C4-2B (cell line): Measurements from ENCODE around the gene SINHCAF.
A peak's percentile ranks its signal among the peaks of the same experiment; 100 is the strongest.
"Not testable (repeated sequence)": the region's sequence is repeated elsewhere in the genome, so short reads cannot be mapped to it uniquely, and the experiment has no call there.

ENCODE experiments used
- H3K27ac ChIP-seq: fragments of 450-650 bp; 2 replicates; pipeline ENCODE4 v1.5.1; 2017
- ZFX ChIP-seq: fragments of 450-650 bp; IDR thresholded peaks from 2 replicates; pipeline ENCODE4 v1.6.1; 2017
- TF ChIP-seq, protein P1 (sequence below): fragments of 450-650 bp; conservative IDR thresholded peaks from 2 replicates; pipeline ENCODE4 v1.5.1; 2017; ENCODE audit warnings: mild to moderate bottlenecking

The SINHCAF gene

GRCh38 chr12:31260840-31261239 lies 65.1 kb downstream of the SINHCAF start:
- TF ChIP-seq, protein P1, sequence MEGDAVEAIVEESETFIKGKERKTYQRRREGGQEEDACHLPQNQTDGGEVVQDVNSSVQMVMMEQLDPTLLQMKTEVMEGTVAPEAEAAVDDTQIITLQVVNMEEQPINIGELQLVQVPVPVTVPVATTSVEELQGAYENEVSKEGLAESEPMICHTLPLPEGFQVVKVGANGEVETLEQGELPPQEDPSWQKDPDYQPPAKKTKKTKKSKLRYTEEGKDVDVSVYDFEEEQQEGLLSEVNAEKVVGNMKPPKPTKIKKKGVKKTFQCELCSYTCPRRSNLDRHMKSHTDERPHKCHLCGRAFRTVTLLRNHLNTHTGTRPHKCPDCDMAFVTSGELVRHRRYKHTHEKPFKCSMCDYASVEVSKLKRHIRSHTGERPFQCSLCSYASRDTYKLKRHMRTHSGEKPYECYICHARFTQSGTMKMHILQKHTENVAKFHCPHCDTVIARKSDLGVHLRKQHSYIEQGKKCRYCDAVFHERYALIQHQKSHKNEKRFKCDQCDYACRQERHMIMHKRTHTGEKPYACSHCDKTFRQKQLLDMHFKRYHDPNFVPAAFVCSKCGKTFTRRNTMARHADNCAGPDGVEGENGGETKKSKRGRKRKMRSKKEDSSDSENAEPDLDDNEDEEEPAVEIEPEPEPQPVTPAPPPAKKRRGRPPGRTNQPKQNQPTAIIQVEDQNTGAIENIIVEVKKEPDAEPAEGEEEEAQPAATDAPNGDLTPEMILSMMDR, result no peak
- no peak for TF ChIP-seq ZFX
- H3K27ac ChIP-seq, result no peak overlapping the region

GRCh38 chr12:31259136-31259886 lies 66.6 kb downstream of the SINHCAF start:
- H3K27ac ChIP-seq, result no peak overlapping the region
- TF ChIP-seq, protein P1, result no peak
- TF ChIP-seq ZFX, result no peak

DNA sequence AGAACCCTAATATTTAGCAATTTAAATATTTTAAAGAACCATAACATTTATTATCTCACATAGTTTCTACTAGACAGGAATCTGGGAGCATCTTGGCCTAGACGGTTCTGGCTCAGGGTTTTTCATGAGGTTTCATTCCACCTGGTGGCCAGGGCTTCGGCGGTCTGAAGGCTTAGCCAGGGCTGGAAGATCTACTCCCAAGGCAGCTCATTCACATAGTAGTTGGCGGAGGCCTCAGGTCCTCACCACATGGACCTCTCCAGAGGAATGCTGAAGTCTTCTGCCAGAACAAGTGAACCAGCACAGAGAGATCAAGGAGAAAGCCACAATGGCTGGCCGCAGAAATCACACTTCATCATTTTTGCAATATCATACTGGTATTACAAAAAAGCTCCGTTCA lies 68.2 kb downstream of the SINHCAF start:
- TF ChIP-seq ZFX, result no peak
- TF ChIP-seq, protein P1, result no peak
- H3K27ac ChIP-seq, result no peak overlapping the region

- H3K27ac ChIP-seq, result not testable (repeated sequence)
- TF ChIP-seq, protein P1, result peak; percentile 61
Measured at GRCh38 chr12:31251707-31252611, 74.0 kb downstream of the SINHCAF start.

- TF ChIP-seq ZFX, result no peak
- TF ChIP-seq, protein P1, result peak; percentile 3; the same call in 1 of the 2 replicates
- no peak overlapping the region for H3K27ac ChIP-seq
Measured at GRCh38 chr12:31250179-31250578, 75.8 kb downstream of the SINHCAF start.

- TF ChIP-seq, protein P1, result no peak
- TF ChIP-seq ZFX, result no peak
- H3K27ac ChIP-seq, result no peak overlapping the region
Measured at GRCh38 chr12:31249356-31249755, 76.6 kb downstream of the SINHCAF start.

GRCh38 chr12:31248815-31249214 lies 77.1 kb downstream of the SINHCAF start:
- H3K27ac ChIP-seq, result no peak overlapping the region
- no peak for TF ChIP-seq ZFX
- TF ChIP-seq, protein P1, result no peak
